ENCODE data around the gene ADARB2. TPM values are rescaled to one million over a fixed set of nuclear protein-coding genes. Genes with fewer than 3 reads are reported as not detected.

ADARB2 gene
- total and polyA plus RNA-seq, 10 of the 15 experiments (the other 5 are each of a cell fraction or from before 2014, with no cell fraction given) = 0.02 to 4.1 (median 0.76) TPM

DNA sequence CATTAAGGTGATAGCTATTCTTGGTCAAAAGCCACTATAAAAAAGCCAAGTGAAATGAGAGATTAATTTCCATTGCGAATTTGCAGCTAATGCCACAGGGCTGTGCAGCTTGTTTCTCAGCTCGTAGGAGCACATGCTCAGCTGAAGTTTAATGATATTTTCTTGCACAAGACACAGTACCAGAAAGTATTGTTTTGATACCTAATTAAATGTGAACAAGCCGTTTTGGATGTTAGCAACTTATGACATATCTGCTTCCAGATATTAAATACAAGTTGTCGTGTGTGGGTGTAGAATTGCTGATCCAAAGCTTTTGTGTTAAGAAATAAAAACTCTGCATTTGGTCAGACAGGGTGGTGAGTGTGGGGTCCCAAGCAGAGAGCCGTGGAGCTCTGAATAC lies 47.2 kb downstream of the ADARB2 start:
- no peaks in the 10 kb centered on the region; a peak in 2 of 4 replicates for H3K36me3 ChIP-seq (ENCODE audit: control insufficient read depth in 2 of 2, insufficient read depth in 2 of 2, low read length in 1 of 2)
- ATAC-seq = no peak
- no peak overlapping the region for H3K9ac ChIP-seq (ENCODE audit: control insufficient read depth, insufficient read depth, low read length)
- no peak for DNase-seq (ENCODE audit: low read depth, low spot score)
- FAIRE-seq = no peak
- TF ChIP-seq ZZZ3 (IDR thresholded peaks at IDR 0.05; ENCODE audit: control insufficient read depth, insufficient read length, low read depth) (no peak), CBX5 (IDR thresholded peaks at IDR 0.05; ENCODE audit: low read depth) (no peak), EZH2 (IDR thresholded peaks at IDR 0.05; ENCODE audit: borderline replicate concordance, control insufficient read depth, low read depth, low read length) (no peak), SREBF1 (IDR thresholded peaks at IDR 0.05; ENCODE audit: low read length) (no peak), STAT3 (IDR thresholded peaks at IDR 0.05; ENCODE audit: low read depth, low read length) (no peak), IKZF1 (conservative IDR thresholded peaks at IDR 0.05) (no peak), RBBP5 (conservative IDR thresholded peaks at IDR 0.05) (no peak), SREBF2 (IDR thresholded peaks at IDR 0.05; ENCODE audit: low read length) (no peak), NR2C2 (IDR thresholded peaks at IDR 0.05; ENCODE audit: borderline replicate concordance, control insufficient read depth, insufficient read length, low read depth) (no peak), NKRF (conservative IDR thresholded peaks at IDR 0.05) (no peak), FOXM1 (IDR thresholded peaks at IDR 0.05; ENCODE audit: low read depth, low read length) (no peak), NFIC (IDR thresholded peaks at IDR 0.05; ENCODE audit: low read depth, low read length) (no peak), CREM (IDR thresholded peaks at IDR 0.05; ENCODE audit: low read depth) (no peak), TBL1XR1 (IDR thresholded peaks at IDR 0.05; ENCODE audit: low read depth, low read length) (no peak), ATF3 (IDR thresholded peaks at IDR 0.05; ENCODE audit: borderline replicate concordance, extremely low read depth, low read depth, low read length) (no peak), KDM1A (IDR thresholded peaks at IDR 0.05; ENCODE audit: borderline replicate concordance) (no peak), BCL11A (IDR thresholded peaks at IDR 0.05; ENCODE audit: low read depth, low read length) (no peak), CHD2 (IDR thresholded peaks at IDR 0.05; ENCODE audit: borderline replicate concordance, low read depth, low read length) (no peak)
- no peak overlapping the region for H3K27ac ChIP-seq (ENCODE audit: control insufficient read depth, insufficient read depth)
- H4K20me1 ChIP-seq (ENCODE audit: control insufficient read depth, insufficient read depth) = no peaks in the 10 kb centered on the region
- WGBS (ENCODE audit: insufficient coverage, insufficient replicate concordance, low lambda C conversion rate, missing lambda C conversion rate) = 3% methylated on average over 5 of the region's 5 CpGs
- H3K79me2 ChIP-seq (ENCODE audit: control insufficient read depth, insufficient read depth, low read length) = no peaks in the 10 kb centered on the region
- in situ Hi-C loops (cut with MboI) (no loop called here), intact Hi-C loops (cut with micrococcal nuclease; ENCODE audit: unreplicated experiment) (no loop called here)
- H2AFZ ChIP-seq (ENCODE audit: control insufficient read depth, low read depth, low read length) = no peak overlapping the region
- no peak overlapping the region for H3K4me2 ChIP-seq (ENCODE audit: control insufficient read depth, insufficient read depth)
- no peaks in the 10 kb centered on the region for H3K9me3 ChIP-seq (replicated peaks; ENCODE audit: control insufficient read depth, insufficient read depth, low read length)
- CTCF ChIA-PET = no interaction called here
- H3K27me3 ChIP-seq (replicated peaks in 1 of 2; ENCODE audit: control insufficient read depth in 2 of 2, insufficient read depth in 2 of 2, low read length in 1 of 2) = no peaks in the 10 kb centered on the region
- H3K4me3 ChIP-seq = no peak overlapping the region
- H3K4me1 ChIP-seq (ENCODE audit: control insufficient read depth, insufficient read depth, low read length) = no peaks in the 10 kb centered on the region
- POLR2A ChIA-PET = no interaction called here
- BruUV-seq (replicated peaks) = no TSS peak
- RAD21 ChIA-PET (ENCODE audit: unreplicated experiment) = no interaction called here
- SMC1A ChIA-PET (ENCODE audit: uncharacterized antibody, unreplicated experiment) = no interaction called here

All from GM12878 (cell line).